Measurements from ENCODE around the gene LGI4.

Gene LGI4

DNA sequence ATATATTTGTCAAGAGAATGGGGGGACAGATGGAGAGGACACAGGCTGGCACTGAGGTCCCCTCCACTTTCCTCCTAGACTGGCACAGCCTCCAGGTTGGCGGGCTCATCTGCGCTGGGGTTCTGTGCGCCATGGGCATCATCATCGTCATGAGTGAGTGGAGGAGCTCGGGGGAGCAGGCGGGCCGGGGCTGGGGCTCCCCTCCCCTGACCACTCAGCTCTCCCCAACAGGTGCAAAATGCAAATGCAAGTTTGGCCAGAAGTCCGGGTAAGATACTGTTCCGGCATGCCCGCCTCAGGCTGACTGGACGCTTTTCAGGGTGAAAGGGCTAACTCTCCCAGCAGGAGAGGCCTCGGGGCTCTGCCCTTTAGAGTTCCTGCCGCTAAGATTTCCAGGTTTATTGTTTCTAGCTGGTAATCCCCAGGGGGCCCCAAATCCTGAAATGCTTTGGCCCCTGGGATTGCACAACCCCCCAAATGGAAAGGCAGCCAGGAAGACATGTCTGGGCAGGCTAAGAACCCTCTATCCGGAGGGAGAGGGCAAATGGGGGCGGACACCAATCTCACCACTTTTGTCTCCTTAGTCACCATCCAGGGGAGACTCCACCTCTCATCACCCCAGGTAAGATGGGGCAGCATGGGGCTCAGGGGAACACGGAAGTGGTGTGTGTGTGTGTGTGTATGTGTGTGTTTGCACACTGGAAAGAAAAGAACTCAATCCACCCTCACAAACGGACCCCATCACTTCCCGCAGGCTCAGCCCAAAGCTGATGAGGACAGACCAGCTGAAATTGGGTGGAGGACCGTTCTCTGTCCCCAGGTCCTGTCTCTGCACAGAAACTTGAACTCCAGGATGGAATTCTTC is 11.9 kb downstream of the LGI4 start:
- no peak overlapping the region for H3K9ac ChIP-seq (ENCODE audit: low read depth in 1 of 2, low read length in 2 of 2)

DNA sequence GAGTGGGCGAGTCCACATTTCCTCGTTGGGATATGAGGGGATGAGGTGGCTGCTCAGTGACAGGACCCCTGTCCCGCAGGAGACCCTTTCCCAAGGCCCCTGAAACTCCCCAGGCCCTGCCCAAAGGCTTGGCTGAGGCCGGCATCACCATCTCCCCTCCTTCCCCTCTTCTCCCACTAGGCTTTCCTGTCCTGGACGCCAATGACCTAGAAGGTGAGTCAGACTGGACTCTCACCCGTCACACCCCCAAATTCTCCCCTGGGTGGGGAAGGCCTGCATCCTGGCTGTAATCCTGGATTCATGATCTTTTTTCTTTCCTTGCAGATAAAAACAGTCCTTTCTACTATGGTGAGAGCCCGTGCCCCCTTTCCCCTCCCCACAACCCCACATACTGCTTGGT is 14.0 kb downstream of the LGI4 start:
- no peaks in the 10 kb centered on the region for H3K9me3 ChIP-seq (ENCODE audit: control insufficient read depth in 1 of 2, low read length in 2 of 2)
- no peak overlapping the region for H3K27ac ChIP-seq (ENCODE audit: low read depth, low read length)
- H3K36me3 ChIP-seq (ENCODE audit: control insufficient read depth in 1 of 2, insufficient read depth in 2 of 2, low read length in 2 of 2) = no peaks in the 10 kb centered on the region
- peak overlapping the region in 1 of 2 donors; percentile 6 for H3K4me3 ChIP-seq (ENCODE audit: low read depth in 1 of 2, low read length in 2 of 2)
- H3K9ac ChIP-seq (ENCODE audit: low read depth in 1 of 2, low read length in 2 of 2) = no peak overlapping the region
- no peaks in the 10 kb centered on the region for H3K27me3 ChIP-seq (ENCODE audit: control insufficient read depth in 1 of 2, insufficient read depth in 2 of 2, low read length in 2 of 2)
- H3K4me1 ChIP-seq (ENCODE audit: control insufficient read depth in 1 of 2, insufficient read depth in 2 of 2, low read length in 2 of 2) = peaks cover 50 to 68% of the 10 kb centered on the region in 2 donors

More for the DNA sequence above, 11.9 kb downstream of the LGI4 start:
- no peak overlapping the region for H3K27ac ChIP-seq (ENCODE audit: low read depth, low read length)
- no peaks in the 10 kb centered on the region for H3K36me3 ChIP-seq (ENCODE audit: control insufficient read depth in 1 of 2, insufficient read depth in 2 of 2, low read length in 2 of 2)
- no peak overlapping the region for H3K4me3 ChIP-seq (ENCODE audit: low read depth in 1 of 2, low read length in 2 of 2)
- H3K27me3 ChIP-seq (ENCODE audit: control insufficient read depth in 1 of 2, insufficient read depth in 2 of 2, low read length in 2 of 2) = no peaks in the 10 kb centered on the region
- H3K4me1 ChIP-seq (ENCODE audit: control insufficient read depth in 1 of 2, insufficient read depth in 2 of 2, low read length in 2 of 2) = peaks cover 50% of the 10 kb centered on the region in 2 donors
- no peaks in the 10 kb centered on the region for H3K9me3 ChIP-seq (ENCODE audit: control insufficient read depth in 1 of 2, low read length in 2 of 2)

DNA sequence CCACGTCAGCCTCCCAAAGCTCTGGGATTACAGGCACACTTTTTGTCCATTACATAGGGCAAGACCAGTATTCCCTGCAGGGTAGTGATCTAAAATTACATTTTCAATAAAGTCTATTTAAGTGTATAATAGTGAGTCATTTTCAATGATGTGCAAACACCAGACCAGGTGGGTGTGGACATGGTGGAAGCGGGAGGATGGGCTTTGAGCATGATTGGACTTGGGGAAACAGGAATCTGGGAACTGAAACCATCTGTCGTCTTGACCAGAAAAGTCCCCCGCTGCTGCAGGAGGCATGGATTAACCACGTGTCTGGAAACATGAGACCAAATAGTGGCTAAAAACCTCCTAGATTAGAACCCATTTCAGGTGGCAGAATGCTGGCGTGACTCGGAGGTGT is 14.4 kb downstream of the LGI4 start:
- no peaks in the 10 kb centered on the region for H3K9me3 ChIP-seq (ENCODE audit: control insufficient read depth in 1 of 2, low read length in 2 of 2)
- H3K4me3 ChIP-seq (ENCODE audit: low read depth in 1 of 2, low read length in 2 of 2) = peak overlapping the region in 1 of 2 donors; percentile 6
- no peak overlapping the region for H3K9ac ChIP-seq (ENCODE audit: low read depth in 1 of 2, low read length in 2 of 2)
- H3K36me3 ChIP-seq (ENCODE audit: control insufficient read depth in 1 of 2, insufficient read depth in 2 of 2, low read length in 2 of 2) = no peaks in the 10 kb centered on the region
- H3K27me3 ChIP-seq (ENCODE audit: control insufficient read depth in 1 of 2, insufficient read depth in 2 of 2, low read length in 2 of 2) = no peaks in the 10 kb centered on the region
- H3K4me1 ChIP-seq (ENCODE audit: control insufficient read depth in 1 of 2, insufficient read depth in 2 of 2, low read length in 2 of 2) = peaks cover 50 to 66% of the 10 kb centered on the region in 2 donors
- H3K27ac ChIP-seq (ENCODE audit: low read depth, low read length) = no peak overlapping the region

DNA sequence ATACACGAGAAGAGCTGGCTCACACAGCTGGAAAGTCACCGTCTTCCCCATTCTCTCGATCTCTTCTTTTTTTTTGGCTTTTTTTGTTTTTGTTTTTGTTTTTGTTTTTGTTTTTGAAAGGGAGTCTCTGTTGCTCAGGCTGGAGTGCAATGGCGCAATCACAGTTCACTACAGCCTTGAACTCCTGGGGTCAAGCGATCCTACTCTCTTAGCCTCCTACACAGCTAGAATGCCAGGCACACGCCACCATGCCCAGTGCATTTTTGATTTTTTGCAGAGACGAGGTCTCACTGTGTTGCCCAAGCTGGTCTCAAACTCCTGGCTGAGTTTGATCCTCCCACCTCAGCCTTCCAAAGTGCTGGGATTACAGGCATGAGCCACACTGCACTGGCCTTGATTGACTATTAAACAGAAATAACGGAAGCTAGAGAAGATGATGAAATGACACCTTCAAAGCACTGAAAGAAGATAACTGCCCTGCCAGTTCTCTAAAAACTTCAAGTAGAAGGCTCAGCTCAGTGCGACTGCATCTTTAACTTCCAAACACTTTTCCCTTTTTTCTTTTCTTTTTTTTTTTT is 15.2 kb downstream of the LGI4 start:
- H3K4me3 ChIP-seq (ENCODE audit: low read depth in 1 of 2, low read length in 2 of 2) = no peak overlapping the region
- no peak overlapping the region for H3K27ac ChIP-seq (ENCODE audit: low read depth, low read length)
- no peak overlapping the region for H3K9ac ChIP-seq (ENCODE audit: low read depth in 1 of 2, low read length in 2 of 2)
- H3K36me3 ChIP-seq (ENCODE audit: control insufficient read depth in 1 of 2, insufficient read depth in 2 of 2, low read length in 2 of 2) = no peaks in the 10 kb centered on the region
- H3K27me3 ChIP-seq (ENCODE audit: control insufficient read depth in 1 of 2, insufficient read depth in 2 of 2, low read length in 2 of 2) = no peaks in the 10 kb centered on the region
- H3K4me1 ChIP-seq (ENCODE audit: control insufficient read depth in 1 of 2, insufficient read depth in 2 of 2, low read length in 2 of 2) = peaks cover 51 to 68% of the 10 kb centered on the region in 2 donors
- no peaks in the 10 kb centered on the region for H3K9me3 ChIP-seq (ENCODE audit: control insufficient read depth in 1 of 2, low read length in 2 of 2)

DNA sequence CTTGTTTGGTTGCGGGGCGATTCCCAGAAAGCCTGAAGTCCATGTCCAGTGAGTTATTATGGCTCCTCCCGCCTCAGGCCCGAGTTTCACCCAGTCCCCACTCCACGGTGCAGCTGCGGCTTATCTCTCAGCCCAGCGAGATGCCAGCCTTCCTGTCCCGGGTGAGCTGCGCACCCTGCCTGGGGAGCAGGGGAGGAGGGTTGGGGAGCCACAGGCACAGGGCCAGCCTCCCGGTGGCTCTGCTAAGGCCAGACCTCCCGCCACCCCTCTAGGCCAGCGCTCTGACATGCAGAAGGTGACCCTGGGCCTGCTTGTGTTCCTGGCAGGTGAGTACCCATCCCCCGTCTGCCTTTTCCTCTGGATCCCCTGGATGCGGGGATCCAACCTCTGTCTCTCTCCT is 15.8 kb downstream of the LGI4 start:
- Histone ChIP-seq H3K9me3 (ENCODE audit: control insufficient read depth in 1 of 2, low read length in 2 of 2) (no peaks in the 10 kb centered on the region), H3K9ac (ENCODE audit: low read depth in 1 of 2, low read length in 2 of 2) (peak overlapping the region in 1 of 2 donors; percentile 40), H3K4me1 (ENCODE audit: control insufficient read depth in 1 of 2, insufficient read depth in 2 of 2, low read length in 2 of 2) (peaks cover 52 to 69% of the 10 kb centered on the region in 2 donors), H3K27ac (ENCODE audit: low read depth, low read length) (no peak overlapping the region), H3K27me3 (ENCODE audit: control insufficient read depth in 1 of 2, insufficient read depth in 2 of 2, low read length in 2 of 2) (no peaks in the 10 kb centered on the region), H3K36me3 (ENCODE audit: control insufficient read depth in 1 of 2, insufficient read depth in 2 of 2, low read length in 2 of 2) (no peaks in the 10 kb centered on the region), H3K4me3 (ENCODE audit: low read depth in 1 of 2, low read length in 2 of 2) (peak overlapping the region in 1 of 2 donors; percentile 41)

DNA sequence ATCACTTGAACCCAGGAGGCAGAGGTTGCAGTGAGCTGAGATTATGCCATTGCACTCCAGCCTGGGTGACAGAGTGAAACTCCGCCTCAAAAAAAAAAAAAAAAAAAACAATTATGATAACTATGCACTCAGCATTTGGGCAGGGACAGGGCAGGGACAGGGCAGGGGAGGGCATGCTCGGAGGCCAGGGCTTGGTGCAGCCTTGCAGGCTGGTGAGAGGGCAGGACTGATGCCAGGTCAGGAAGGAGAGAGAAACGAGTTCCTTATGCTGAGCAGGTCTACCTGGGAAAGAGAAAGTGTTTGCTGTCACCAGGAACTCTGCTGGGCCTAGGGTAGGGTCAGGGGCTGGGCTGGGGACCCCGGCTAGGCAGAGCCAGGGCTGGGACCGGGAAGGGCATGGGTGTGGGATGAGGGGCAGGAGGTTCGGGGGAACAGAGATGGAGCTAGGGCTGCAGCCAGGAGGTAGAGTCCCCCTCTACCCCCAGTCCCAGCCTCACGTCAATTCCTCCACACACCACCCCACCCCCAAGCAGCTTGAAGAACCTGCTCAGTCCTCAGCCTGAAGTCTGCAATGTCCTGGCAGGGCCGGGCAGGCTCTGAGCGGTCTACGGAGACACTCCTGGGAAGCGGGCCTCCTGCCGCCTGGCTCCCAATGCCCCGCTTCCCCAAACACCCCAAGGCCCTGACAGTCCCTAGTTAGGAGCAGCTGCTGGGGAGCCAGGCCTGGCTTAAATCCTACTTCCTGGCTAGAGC is 16.4 kb downstream of the LGI4 start:
- H3K4me1 ChIP-seq (ENCODE audit: control insufficient read depth in 1 of 2, insufficient read depth in 2 of 2, low read length in 2 of 2) = peaks cover 46 to 62% of the 10 kb centered on the region in 2 donors
- peak overlapping the region in 1 of 2 donors; percentile 41 for H3K4me3 ChIP-seq (ENCODE audit: low read depth in 1 of 2, low read length in 2 of 2)
- H3K9me3 ChIP-seq (ENCODE audit: control insufficient read depth in 1 of 2, low read length in 2 of 2) = no peaks in the 10 kb centered on the region
- H3K36me3 ChIP-seq (ENCODE audit: control insufficient read depth in 1 of 2, insufficient read depth in 2 of 2, low read length in 2 of 2) = no peaks in the 10 kb centered on the region
- H3K9ac ChIP-seq (ENCODE audit: low read depth in 1 of 2, low read length in 2 of 2) = peak overlapping the region in 1 of 2 donors; percentile 40
- peak overlapping the region; percentile 46 for H3K27ac ChIP-seq (ENCODE audit: low read depth, low read length)
- no peaks in the 10 kb centered on the region for H3K27me3 ChIP-seq (ENCODE audit: control insufficient read depth in 1 of 2, insufficient read depth in 2 of 2, low read length in 2 of 2)

DNA sequence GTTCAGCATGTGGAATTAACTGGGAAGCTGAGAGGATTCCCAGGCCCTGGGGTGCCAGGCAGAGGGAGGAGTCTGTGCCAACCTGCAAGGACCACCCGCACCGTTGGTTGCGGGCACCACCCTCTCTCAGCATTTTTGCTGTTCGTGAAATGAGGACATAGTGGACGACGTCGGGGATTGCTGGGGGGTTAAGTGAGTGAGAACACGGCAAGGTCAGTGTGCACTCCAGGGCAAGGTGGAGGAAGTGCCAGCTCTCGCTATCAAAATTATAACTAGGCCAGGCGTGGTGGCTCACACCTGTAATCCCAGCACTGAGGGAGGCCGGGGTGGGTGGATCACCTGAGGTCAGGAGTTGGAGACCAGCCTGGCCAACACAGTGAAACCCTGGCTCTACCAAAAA is 17.1 kb downstream of the LGI4 start:
- Histone ChIP-seq H3K9ac (ENCODE audit: low read depth in 1 of 2, low read length in 2 of 2) (peak overlapping the region in 1 of 2 donors; percentile 86), H3K4me3 (ENCODE audit: low read depth in 1 of 2, low read length in 2 of 2) (peak overlapping the region in 1 of 2 donors; percentile 91), H3K27ac (ENCODE audit: low read depth, low read length) (peak overlapping the region; percentile 36), H3K9me3 (ENCODE audit: control insufficient read depth in 1 of 2, low read length in 2 of 2) (no peaks in the 10 kb centered on the region), H3K4me1 (ENCODE audit: control insufficient read depth in 1 of 2, insufficient read depth in 2 of 2, low read length in 2 of 2) (peaks cover 44 to 62% of the 10 kb centered on the region in 2 donors), H3K36me3 (ENCODE audit: control insufficient read depth in 1 of 2, insufficient read depth in 2 of 2, low read length in 2 of 2) (no peaks in the 10 kb centered on the region), H3K27me3 (ENCODE audit: control insufficient read depth in 1 of 2, insufficient read depth in 2 of 2, low read length in 2 of 2) (no peaks in the 10 kb centered on the region)

DNA sequence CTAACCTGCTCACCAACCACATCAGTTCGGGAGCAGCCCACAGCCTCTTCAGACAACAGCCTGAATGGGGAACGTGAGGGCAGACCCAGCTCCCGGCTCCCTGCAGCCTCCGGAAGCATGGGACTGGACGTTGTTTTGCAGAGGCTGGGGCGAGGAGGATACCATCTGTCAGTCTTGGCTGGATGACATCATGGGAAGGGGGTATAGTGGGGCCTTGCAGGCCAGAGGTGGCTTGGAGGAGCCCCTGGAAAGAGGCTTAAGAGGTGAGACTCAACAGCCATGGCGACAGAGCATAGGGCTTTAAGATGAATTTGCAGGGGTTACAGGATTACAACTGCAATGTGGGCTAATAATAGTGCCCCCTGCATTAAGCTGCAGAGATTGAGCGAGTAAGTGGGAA is 17.7 kb downstream of the LGI4 start:
- Histone ChIP-seq H3K4me1 (ENCODE audit: control insufficient read depth in 1 of 2, insufficient read depth in 2 of 2, low read length in 2 of 2) (peaks cover 44 to 62% of the 10 kb centered on the region in 2 donors), H3K36me3 (ENCODE audit: control insufficient read depth in 1 of 2, insufficient read depth in 2 of 2, low read length in 2 of 2) (no peaks in the 10 kb centered on the region), H3K9ac (ENCODE audit: low read depth in 1 of 2, low read length in 2 of 2) (peak overlapping the region; percentile 86 to 87), H3K27ac (ENCODE audit: low read depth, low read length) (no peak overlapping the region), H3K27me3 (ENCODE audit: control insufficient read depth in 1 of 2, insufficient read depth in 2 of 2, low read length in 2 of 2) (no peaks in the 10 kb centered on the region), H3K4me3 (ENCODE audit: low read depth in 1 of 2, low read length in 2 of 2) (peak overlapping the region; percentile 67 to 91), H3K9me3 (ENCODE audit: control insufficient read depth in 1 of 2, low read length in 2 of 2) (no peaks in the 10 kb centered on the region)

DNA sequence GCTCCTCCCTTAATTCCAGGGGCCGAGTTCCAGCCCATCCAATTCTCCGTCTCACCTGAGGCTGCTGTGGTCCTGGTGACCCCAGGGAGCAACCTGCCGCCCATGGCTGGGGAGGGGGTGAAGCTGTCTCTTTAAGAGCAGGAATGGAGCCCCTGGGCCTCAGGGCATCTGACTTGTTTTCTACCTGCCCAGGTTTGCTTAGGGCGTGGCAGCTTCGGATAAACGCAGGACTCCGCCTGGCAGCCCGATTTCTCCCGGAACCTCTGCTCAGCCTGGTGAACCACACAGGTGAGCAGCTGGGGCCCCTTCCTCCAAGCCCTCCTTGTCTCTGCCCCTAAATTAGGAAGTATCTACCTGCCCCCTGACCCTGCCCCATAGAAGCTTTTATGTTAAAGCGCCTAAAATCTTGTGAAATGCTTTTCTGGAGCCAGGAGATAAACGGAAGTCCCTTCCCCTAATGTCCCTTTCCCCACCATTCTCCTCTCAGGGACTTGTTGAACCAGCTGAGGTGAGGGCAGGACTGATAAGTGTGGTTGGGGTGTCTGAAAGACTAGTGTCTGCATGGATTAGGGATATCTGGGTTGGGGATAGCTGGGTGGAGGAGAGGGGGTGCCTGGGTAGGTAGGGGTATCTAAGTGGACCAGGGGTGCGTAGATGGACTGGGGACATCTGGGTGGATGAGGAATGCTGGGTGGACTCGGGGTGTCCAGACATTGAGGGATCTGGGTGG is 18.6 kb downstream of the LGI4 start:
- Histone ChIP-seq H3K9me3 (ENCODE audit: control insufficient read depth in 1 of 2, low read length in 2 of 2) (no peaks in the 10 kb centered on the region), H3K4me3 (ENCODE audit: low read depth in 1 of 2, low read length in 2 of 2) (peak overlapping the region; percentile 67 to 91), H3K27ac (ENCODE audit: low read depth, low read length) (peak overlapping the region; percentile 61), H3K4me1 (ENCODE audit: control insufficient read depth in 1 of 2, insufficient read depth in 2 of 2, low read length in 2 of 2) (peaks cover 44 to 59% of the 10 kb centered on the region in 2 donors), H3K27me3 (ENCODE audit: control insufficient read depth in 1 of 2, insufficient read depth in 2 of 2, low read length in 2 of 2) (no peaks in the 10 kb centered on the region), H3K9ac (ENCODE audit: low read depth in 1 of 2, low read length in 2 of 2) (peak overlapping the region; percentile 86 to 87), H3K36me3 (ENCODE audit: control insufficient read depth in 1 of 2, insufficient read depth in 2 of 2, low read length in 2 of 2) (no peaks in the 10 kb centered on the region)

Measured in duodenal mucosa (tissue), 2 donors.